Posterior vena cava (tissue), 2 donors: ENCODE data around the gene PMPCA. TPM values are rescaled to one million over a fixed set of nuclear protein-coding genes. Genes with fewer than 3 reads are reported as not detected.

ENCODE experiments used
- DNase-seq: peaks from one replicate; pipeline ENCODE4 v3.0.0-alpha.2; 2020; ENCODE audit warnings: low spot score
- intact Hi-C, 2 donors: fragments of 100-400 bp; cut with DNase I; formaldehyde crosslinking; loops; one replicate each; pipeline versions ENCODE4 v1.14.1 to v1.14.2; 2022 to 2023
- total RNA-seq, 2 donors: library from RNA; stranded (reverse); fragmentation: NEBNext Ultra II Directional; extraction: Animal tissue kit (Norgen Biotek cat#: 25700); gene quantifications; one replicate each; pipeline ENCODE4 v1.2.1, GENCODE V29; 2021
- donor health status: DM: yes; HTN: yes; CAD: no.
- donor health status: DM: yes; HTN: yes; CAD: no.

The PMPCA gene
- total RNA-seq, 2 donors from 2014 or later: 30.8 to 31.2 TPM

DNA sequence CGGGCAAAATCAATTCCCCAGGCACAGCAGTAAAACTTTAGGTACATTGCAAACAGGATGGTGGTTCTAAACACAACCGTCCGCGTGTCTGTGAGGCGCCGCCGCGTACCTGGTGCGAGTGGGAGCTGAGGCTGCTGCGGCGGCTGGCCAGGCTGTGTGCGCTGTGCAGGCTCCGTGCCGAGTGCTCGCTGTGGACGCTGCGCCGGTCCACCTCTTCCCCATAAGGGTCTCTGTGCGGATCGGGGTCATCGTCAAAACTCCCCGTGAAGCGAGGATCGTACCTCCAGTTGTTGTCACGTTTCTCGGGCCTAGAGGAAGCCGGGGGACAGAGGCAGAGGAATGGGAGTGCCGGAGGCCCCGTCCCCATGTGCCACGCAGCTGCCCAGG is 55.7 kb downstream of the PMPCA start:
- intact Hi-C loops: no loop called here
- no peak for DNase-seq

DNA sequence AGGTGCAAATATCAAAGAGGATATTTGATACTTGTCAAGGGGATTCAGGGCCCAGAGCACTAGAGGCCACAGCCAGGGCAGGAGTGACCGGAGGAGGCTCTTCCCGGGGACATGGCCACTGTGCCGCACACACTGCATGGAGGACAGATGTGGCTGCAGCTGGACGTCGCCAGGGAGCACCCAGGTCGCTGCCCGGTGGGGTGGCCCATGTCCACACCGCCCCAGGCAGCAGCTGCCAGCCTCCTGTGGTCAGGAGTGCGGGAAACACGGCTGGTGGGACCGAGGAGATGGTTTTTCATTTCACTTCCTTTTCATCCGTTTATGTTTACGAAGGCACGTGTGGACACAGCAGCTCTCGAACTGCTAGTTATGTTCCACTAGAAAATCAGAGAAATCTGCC is 57.3 kb downstream of the PMPCA start:
- intact Hi-C loops: no loop called here
- no peak for DNase-seq

DNA sequence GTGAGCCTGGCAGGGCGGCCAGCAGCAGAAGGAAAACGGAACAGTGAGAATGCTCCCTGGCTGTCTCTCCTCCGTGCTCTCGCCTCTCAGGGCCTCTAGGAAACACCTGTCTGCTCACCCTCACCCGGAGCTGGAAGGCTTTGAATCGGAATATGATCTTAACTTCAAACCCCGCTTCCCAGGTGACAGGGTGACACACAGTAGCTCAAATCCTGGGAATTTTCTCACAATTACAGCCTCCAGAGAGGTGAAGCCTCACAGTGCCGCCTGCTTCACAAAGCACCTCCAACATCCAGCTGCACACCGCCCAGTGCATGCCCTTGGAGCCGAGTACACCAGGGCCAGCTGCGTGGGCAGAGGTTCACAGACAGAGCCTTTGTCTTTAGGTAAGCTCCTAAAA is 59.9 kb downstream of the PMPCA start:
- intact Hi-C loops: no loop called here
- no peak for DNase-seq

DNA sequence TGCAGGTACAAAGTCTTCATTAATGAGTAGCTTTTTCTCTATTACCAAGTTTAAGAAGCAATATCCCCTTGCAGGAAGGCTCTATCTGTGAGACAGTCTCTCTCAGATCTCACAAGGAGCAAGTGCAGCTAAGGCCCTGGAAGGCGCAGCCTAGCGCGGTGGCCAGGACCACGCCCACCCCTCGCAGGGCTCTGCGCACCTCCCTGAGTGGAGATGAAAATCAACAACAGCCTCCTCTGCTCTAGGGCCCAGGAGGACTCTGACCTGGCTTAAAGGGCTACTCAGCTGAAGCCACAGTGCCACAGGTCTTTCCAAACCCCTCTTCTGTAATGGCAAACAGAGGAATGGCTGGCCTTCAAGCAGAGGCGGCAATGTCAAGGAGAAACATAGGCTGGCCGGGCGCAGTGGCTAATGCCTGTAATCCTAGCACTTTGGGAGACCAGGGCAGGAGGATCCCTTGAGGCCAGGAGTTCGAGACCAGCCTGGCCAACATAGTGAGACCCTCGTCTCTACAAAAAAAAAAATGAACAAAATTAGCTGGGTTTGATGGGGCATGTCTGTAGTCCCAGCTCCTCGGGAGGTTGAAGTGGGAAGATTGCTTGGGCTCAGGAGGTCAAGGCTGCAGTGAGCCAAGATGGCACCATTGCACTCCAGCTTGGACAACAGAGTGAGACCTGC is 60.5 kb downstream of the PMPCA start:
- no peak for DNase-seq
- intact Hi-C loops: no loop called here

DNA sequence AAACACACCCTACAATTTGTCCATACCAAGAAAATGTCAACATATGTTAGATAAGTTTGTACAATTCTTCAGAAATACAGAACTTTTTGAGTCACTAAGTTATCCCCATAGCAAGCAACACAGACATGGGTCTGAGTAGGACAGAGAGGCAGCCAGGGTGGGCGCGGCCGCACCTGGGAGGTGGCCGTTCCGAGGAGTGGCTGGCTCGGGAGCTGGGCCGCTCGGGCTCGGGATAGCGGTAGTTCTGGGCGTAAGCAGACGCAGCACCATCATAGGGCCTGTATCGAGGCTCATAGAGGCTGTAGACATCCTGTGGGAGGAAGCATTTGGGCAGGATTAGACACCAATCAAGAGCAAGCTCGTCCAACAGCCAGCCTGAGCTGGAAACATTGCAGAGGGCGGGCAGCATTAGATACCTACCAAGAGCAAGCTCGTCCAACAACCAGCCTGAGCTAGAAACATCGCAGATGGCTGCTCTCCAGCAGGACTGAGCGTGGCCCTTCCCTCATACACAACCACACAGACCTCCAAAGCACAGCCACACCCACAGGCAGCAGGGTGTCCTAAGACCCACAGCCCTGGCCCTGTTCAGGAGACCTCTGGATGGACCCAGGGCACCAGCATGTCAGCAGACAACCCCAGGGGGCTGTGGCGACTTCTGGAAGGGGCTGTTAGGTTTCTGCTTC is 61.5 kb downstream of the PMPCA start:
- intact Hi-C loops: no loop called here
- no peak for DNase-seq

DNA sequence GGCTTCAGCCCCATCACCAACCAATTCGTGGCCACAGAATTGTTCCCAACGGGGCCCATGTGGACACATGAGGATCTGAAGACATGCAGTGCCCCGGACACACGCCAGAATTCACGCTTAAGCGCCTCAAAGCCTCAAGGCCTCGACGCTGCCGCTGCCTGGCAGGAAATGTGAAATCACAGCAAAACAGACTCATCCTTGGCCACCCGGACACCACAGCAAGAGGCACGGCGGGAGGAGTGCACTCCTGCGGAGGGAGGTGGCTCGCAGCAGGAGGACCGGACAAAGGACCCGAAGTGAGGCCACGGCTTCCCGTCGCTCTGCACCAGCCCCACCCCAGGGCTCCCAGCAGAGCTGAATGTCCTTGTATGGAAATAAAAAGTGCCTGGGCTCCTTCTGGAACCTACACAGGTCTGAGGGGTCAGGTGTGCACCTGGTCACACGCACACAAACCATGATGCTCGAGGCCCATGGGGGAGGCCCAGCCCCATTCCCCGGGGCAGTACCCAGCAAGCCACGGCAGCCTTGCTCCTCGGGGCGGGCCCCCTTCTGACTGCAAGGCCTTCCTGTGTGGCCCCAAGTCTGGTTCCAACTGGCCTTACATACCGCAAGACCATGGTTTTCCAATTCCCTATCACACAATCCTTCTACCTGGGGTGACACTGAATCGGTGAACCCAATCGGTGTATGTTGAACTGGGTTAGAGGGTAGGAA is 62.3 kb downstream of the PMPCA start:
- no peak for DNase-seq
- intact Hi-C loops: no loop called here

DNA sequence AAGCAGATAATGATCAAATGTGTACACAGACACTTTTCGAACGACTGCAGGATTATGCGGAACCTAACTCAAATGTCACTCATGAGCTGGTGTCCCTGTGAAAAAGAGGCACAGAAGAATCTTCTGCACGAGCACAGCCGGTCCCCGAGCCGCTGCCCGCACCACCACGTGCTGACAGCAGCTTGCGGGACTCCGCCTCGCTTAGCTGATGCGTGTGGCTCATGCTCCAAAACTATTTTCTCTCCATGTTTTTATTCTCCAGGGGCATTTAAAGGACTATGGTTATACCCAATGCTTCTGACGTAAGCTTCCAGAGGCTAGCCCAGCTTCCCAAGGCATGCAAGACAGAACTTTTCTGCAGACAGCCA is 62.9 kb downstream of the PMPCA start:
- intact Hi-C loops: no loop called here
- DNase-seq: no peak

Other genes starting within 250 kb of the PMPCA start
- not detected for gene LHX3, start 205.5 kb upstream of the PMPCA start, total RNA-seq
- gene QSOX2, start 164.8 kb upstream of the PMPCA start, total RNA-seq: 1 to 10 TPM; 5.8 to 6.6 TPM
- gene CCDC187, start 106.6 kb upstream of the PMPCA start, total RNA-seq: not detected
- gene GPSM1, start 83.1 kb upstream of the PMPCA start, total RNA-seq: 10 to 100 TPM; 13.8 to 17.0 TPM
- 10 to 100 TPM; 19.9 to 23.6 TPM for gene DNLZ, start 46.9 kb upstream of the PMPCA start, total RNA-seq
- 1 to 10 TPM; 3.1 to 3.9 TPM for gene CARD9, start 37.0 kb upstream of the PMPCA start, total RNA-seq
- 1 to 10 TPM; 4.7 to 4.9 TPM for gene SNAPC4, start 10.5 kb upstream of the PMPCA start, total RNA-seq
- 10 to 100 TPM; 28.7 to 29.3 TPM for gene ENTR1, start within 50 bp of the PMPCA start, total RNA-seq
- 1 to 10 TPM; 8.7 TPM for gene INPP5E, start 29.2 kb downstream of the PMPCA start, total RNA-seq
- 10 to 100 TPM; 42.2 to 47.9 TPM for gene SEC16A, start 72.4 kb downstream of the PMPCA start, total RNA-seq
- gene NOTCH1, start 135.4 kb downstream of the PMPCA start, total RNA-seq: 10 to 100 TPM; 35.5 to 40.4 TPM